Smooth muscle cell (in vitro differentiated cells): ENCODE results near the gene RPUSD3. TPM values are rescaled to one million over a fixed set of nuclear protein-coding genes. Genes with fewer than 3 reads are reported as not detected.

Experiments used
- DNase-seq: peaks from one replicate; lab custom pipeline; 2025; ENCODE audit not compliant: unreplicated experiment; lab: John Stamatoyannopoulos, UW
- H2AFZ ChIP-seq: fragments of 200-600 bp; sonication (generic); 2 replicates; pipeline ENCODE4 v1.6.0; 2016; ENCODE audit warnings: antibody characterized with exemption, low read depth, mild to moderate bottlenecking
- H3F3A ChIP-seq: fragments of 200-600 bp; sonication (generic); 2 replicates; pipeline ENCODE4 v1.6.0; 2017; ENCODE audit warnings: antibody characterized with exemption, low read depth
- H3K27ac ChIP-seq: fragments of 200-600 bp; sonication (generic); 2 replicates; pipeline ENCODE4 v1.5.1; 2016; ENCODE audit warnings: low read depth, mild to moderate bottlenecking
- H3K27me3 ChIP-seq: fragments of 200-600 bp; sonication (generic); 2 replicates; pipeline ENCODE4 v1.6.1; 2016; ENCODE audit warnings: low read depth, mild to moderate bottlenecking
- H3K36me3 ChIP-seq: fragments of 200-600 bp; sonication (generic); 2 replicates; pipeline ENCODE4 v1.5.1; 2016; ENCODE audit warnings: low read depth
- H3K4me1 ChIP-seq: fragments of 200-600 bp; sonication (generic); 2 replicates; pipeline ENCODE4 v1.5.1; 2016; ENCODE audit warnings: low read depth
- H3K4me2 ChIP-seq: fragments of 200-600 bp; sonication (generic); 2 replicates; pipeline ENCODE4 v1.6.0; 2016; ENCODE audit warnings: mild to moderate bottlenecking
- H3K4me3 ChIP-seq: fragments of 200-600 bp; sonication (generic); 2 replicates; pipeline ENCODE4 v1.5.1; 2016; ENCODE audit warnings: mild to moderate bottlenecking
- H3K79me2 ChIP-seq: fragments of 200-600 bp; sonication (generic); 2 replicates; pipeline ENCODE4 v1.6.0; 2016; ENCODE audit warnings: low read depth, mild to moderate bottlenecking
- H3K9ac ChIP-seq: fragments of 200-600 bp; sonication (generic); 2 replicates; pipeline ENCODE4 v1.6.0; 2016; ENCODE audit warnings: low read depth
- H3K9me3 ChIP-seq: fragments of 200-600 bp; sonication (generic); replicated peaks from 2 replicates; pipeline ENCODE4 v1.5.1; 2016; ENCODE audit warnings: low read depth
- H4K20me1 ChIP-seq: fragments of 200-600 bp; sonication (generic); 2 replicates; pipeline ENCODE4 v1.6.0; 2016; ENCODE audit warnings: low read depth
- CTCF ChIP-seq: fragments of 200-600 bp; sonication (generic); IDR thresholded peaks from 2 replicates; pipeline ENCODE4 v1.5.1; 2017; ENCODE audit warnings: borderline replicate concordance, mild to moderate bottlenecking, antibody characterized with exemption; ENCODE audit not compliant: insufficient read depth, poor library complexity, severe bottlenecking
- WGBS: methylation state at CpG from one replicate; pipeline ENCODE4 v1.1.7; 2016; ENCODE audit warnings: low lambda C conversion rate; 5-methylcytosine and 5-hydroxymethylcytosine counted together
- polyA plus RNA-seq: library from polyadenylated mRNA; unstranded; fragments of >200 nt; fragmentation: Nextera tagmentation; extraction: Ambion mirVana; gene quantifications from 2 replicates; pipeline ENCODE4 v1.2.1, GENCODE V29; 2016
- total RNA-seq: library from RNA; depleted of rRNA; stranded (reverse); fragments of >200 nt; gene quantifications from 2 replicates; pipeline ENCODE4 v1.2.3, GENCODE V29; 2014

RPUSD3 gene
- total and polyA plus RNA-seq, 2 experiments from 2014 or later = 62.8 to 84.6 TPM

- peak overlapping the region; percentile 36 for H3K4me3 ChIP-seq
- H2AFZ ChIP-seq = peak overlapping the region; percentile 86
- no peaks in the 10 kb centered on the region for H3K4me1 ChIP-seq
- WGBS = 80% methylated on average over 18 of the region's 22 CpGs
- no peaks in the 10 kb centered on the region for H3K36me3 ChIP-seq
- H3K9ac ChIP-seq = no peak overlapping the region
- no peaks in the 10 kb centered on the region for H3K79me2 ChIP-seq
- no peaks in the 10 kb centered on the region for H4K20me1 ChIP-seq
- no peaks in the 10 kb centered on the region for H3K27me3 ChIP-seq
- no peaks in the 10 kb centered on the region for H3F3A ChIP-seq
- H3K4me2 ChIP-seq = peak overlapping the region; percentile 76
- no peaks in the 10 kb centered on the region for H3K9me3 ChIP-seq
- no peak for DNase-seq
- TF ChIP-seq CTCF = no peak
- no peak overlapping the region for H3K27ac ChIP-seq
Observed at GRCh38 chr3:9863058-9863772, 19.4 kb upstream of the RPUSD3 start.

GRCh38 chr3:9862391-9863057 lies 18.7 kb upstream of the RPUSD3 start:
- H3K27ac ChIP-seq = no peak overlapping the region
- H3K36me3 ChIP-seq = no peaks in the 10 kb centered on the region
- peak overlapping the region; percentile 36 for H3K4me3 ChIP-seq
- no peak for DNase-seq
- peak; percentile 30 for TF ChIP-seq CTCF
- H2AFZ ChIP-seq = peak overlapping the region; percentile 86
- H3F3A ChIP-seq = no peaks in the 10 kb centered on the region
- H4K20me1 ChIP-seq = no peaks in the 10 kb centered on the region
- peak overlapping the region; percentile 76 for H3K4me2 ChIP-seq
- H3K79me2 ChIP-seq = no peaks in the 10 kb centered on the region
- 16% methylated on average over 29 of the region's 45 CpGs for WGBS
- no peak overlapping the region for H3K9ac ChIP-seq
- no peaks in the 10 kb centered on the region for H3K27me3 ChIP-seq
- H3K9me3 ChIP-seq = no peaks in the 10 kb centered on the region
- H3K4me1 ChIP-seq = no peaks in the 10 kb centered on the region

GRCh38 chr3:9861626-9862130 lies 17.9 kb upstream of the RPUSD3 start:
- 89% methylated on average over 5 of the region's 5 CpGs for WGBS
- Histone ChIP-seq H3K9me3 (no peaks in the 10 kb centered on the region), H3K27me3 (no peaks in the 10 kb centered on the region), H3F3A (no peaks in the 10 kb centered on the region), H3K4me2 (no peak overlapping the region), H4K20me1 (no peaks in the 10 kb centered on the region), H3K4me1 (no peaks in the 10 kb centered on the region), H3K27ac (no peak overlapping the region), H2AFZ (no peak overlapping the region), H3K79me2 (no peaks in the 10 kb centered on the region), H3K36me3 (no peaks in the 10 kb centered on the region), H3K9ac (no peak overlapping the region), H3K4me3 (no peak overlapping the region)
- DNase-seq = no peak
- TF ChIP-seq CTCF = no peak

- H4K20me1 ChIP-seq = no peaks in the 10 kb centered on the region
- H3K4me3 ChIP-seq = no peak overlapping the region
- H3K4me2 ChIP-seq = no peak overlapping the region
- no peaks in the 10 kb centered on the region for H3K36me3 ChIP-seq
- H3F3A ChIP-seq = no peaks in the 10 kb centered on the region
- TF ChIP-seq CTCF = no peak
- no peak overlapping the region for H2AFZ ChIP-seq
- H3K27ac ChIP-seq = no peak overlapping the region
- H3K9ac ChIP-seq = no peak overlapping the region
- WGBS = 91% methylated on average over 4 of the region's 4 CpGs
- no peaks in the 10 kb centered on the region for H3K9me3 ChIP-seq
- no peak for DNase-seq
- H3K4me1 ChIP-seq = no peaks in the 10 kb centered on the region
- H3K79me2 ChIP-seq = no peaks in the 10 kb centered on the region
- H3K27me3 ChIP-seq = no peaks in the 10 kb centered on the region
Observed at GRCh38 chr3:9861201-9861600, 17.4 kb upstream of the RPUSD3 start.
